DOHH2 (cell line): ENCODE data around the gene EIF2B1.

ENCODE experiments used
- H3F3A ChIP-seq: fragments of 200-600 bp; sonication (generic), shearing (Covaris generic); 2 replicates; pipeline ENCODE4 v1.6.0; 2016; ENCODE audit warnings: antibody characterized with exemption, mild to moderate bottlenecking; ENCODE audit not compliant: control insufficient read depth, insufficient read depth
- H3K27ac ChIP-seq: fragments of 200-600 bp; sonication (generic); 2 replicates; pipeline ENCODE4 v1.5.1; 2014; ENCODE audit warnings: low read depth, mild to moderate bottlenecking, low read length, moderate library complexity
- H3K27me3 ChIP-seq: fragments of 200-600 bp; sonication (generic); 2 replicates; pipeline ENCODE4 v1.6.1; 2014; ENCODE audit warnings: mild to moderate bottlenecking, low read length, mixed read lengths; ENCODE audit not compliant: control insufficient read depth
- H3K36me3 ChIP-seq: fragments of 200-600 bp; sonication (generic); 2 replicates; pipeline ENCODE4 v1.6.1; 2014; ENCODE audit warnings: mild to moderate bottlenecking, low read length, moderate library complexity, mixed read lengths; ENCODE audit not compliant: control insufficient read depth
- H3K4me1 ChIP-seq: fragments of 200-600 bp; sonication (generic); 2 replicates; pipeline ENCODE4 v1.6.1; 2014; ENCODE audit warnings: mild to moderate bottlenecking, low read length, mixed read lengths; ENCODE audit not compliant: control insufficient read depth
- H3K4me2 ChIP-seq: fragments of 200-600 bp; sonication (generic); 2 replicates; pipeline ENCODE4 v1.6.0; 2014; ENCODE audit warnings: mild to moderate bottlenecking, low read length, moderate library complexity
- H3K4me3 ChIP-seq: fragments of 200-600 bp; sonication (generic); 2 replicates; pipeline ENCODE4 v1.5.1; 2014; ENCODE audit warnings: mild to moderate bottlenecking, low read length, mixed read lengths
- H3K79me2 ChIP-seq: fragments of 200-600 bp; sonication (generic); 2 replicates; pipeline ENCODE4 v1.6.1; 2014; ENCODE audit warnings: mild to moderate bottlenecking, low read length, mixed read lengths; ENCODE audit not compliant: control insufficient read depth
- H3K9me2 ChIP-seq: fragments of 200-600 bp; sonication (generic); replicated peaks from 2 replicates; pipeline ENCODE4 v1.6.1; 2014; ENCODE audit warnings: mild to moderate bottlenecking, low read length, mixed read lengths; ENCODE audit not compliant: control insufficient read depth
- H3K9me3 ChIP-seq: fragments of 200-600 bp; sonication (generic); 2 replicates; pipeline ENCODE4 v1.6.1; 2014; ENCODE audit warnings: antibody characterized with exemption, low read length, mixed read lengths; ENCODE audit not compliant: control insufficient read depth, insufficient read depth
- H4K20me1 ChIP-seq: fragments of 200-600 bp; sonication (generic); 2 replicates; pipeline ENCODE4 v1.6.0; 2014; ENCODE audit warnings: low read depth, mild to moderate bottlenecking, antibody characterized with exemption, low read length, moderate library complexity; ENCODE audit not compliant: control insufficient read depth, insufficient read depth
- CTCF ChIP-seq: fragments of 200-600 bp; sonication (generic); IDR thresholded peaks from one replicate; pipeline ENCODE4 v1.5.1; 2014; ENCODE audit warnings: antibody characterized with exemption, mild to moderate bottlenecking, low read depth, low read length; ENCODE audit not compliant: poor library complexity, severe bottlenecking
- EZH2phosphoT487 ChIP-seq: fragments of 200-600 bp; sonication (generic); IDR thresholded peaks from 2 replicates; pipeline ENCODE4 v1.6.1; 2017; ENCODE audit warnings: borderline replicate concordance, mild to moderate bottlenecking, antibody characterized with exemption, low read length, moderate library complexity, mixed read lengths

The EIF2B1 gene

GRCh38 chr12:123576611-123577010 is 56.9 kb downstream of the EIF2B1 start:
- TF ChIP-seq CTCF (no peak), EZH2phosphoT487 (no peak)
- Histone ChIP-seq H3K4me2 (no peak overlapping the region), H3K9me3 (no peaks in the 10 kb centered on the region), H3K4me3 (no peak overlapping the region), H3K4me1 (no peaks in the 10 kb centered on the region), H3K27me3 (no peaks in the 10 kb centered on the region), H3K9me2 (no peaks in the 10 kb centered on the region), H4K20me1 (no peaks in the 10 kb centered on the region), H3F3A (no peaks in the 10 kb centered on the region), H3K36me3 (no peaks in the 10 kb centered on the region), H3K27ac (no peak overlapping the region), H3K79me2 (no peaks in the 10 kb centered on the region)

- Histone ChIP-seq H3K9me3 (no peaks in the 10 kb centered on the region), H3F3A (no peaks in the 10 kb centered on the region), H3K27ac (no peak overlapping the region), H3K9me2 (no peaks in the 10 kb centered on the region), H3K4me2 (no peak overlapping the region), H3K27me3 (peaks cover 3% of the 10 kb centered on the region; the same call in 1 of the 2 replicates), H3K4me1 (no peaks in the 10 kb centered on the region), H3K36me3 (no peaks in the 10 kb centered on the region), H3K79me2 (no peaks in the 10 kb centered on the region), H4K20me1 (no peaks in the 10 kb centered on the region), H3K4me3 (no peak overlapping the region)
- TF ChIP-seq EZH2phosphoT487, result no peak
- no peak for TF ChIP-seq CTCF
Measured at GRCh38 chr12:123573870-123574269, 59.6 kb downstream of the EIF2B1 start.

DNA sequence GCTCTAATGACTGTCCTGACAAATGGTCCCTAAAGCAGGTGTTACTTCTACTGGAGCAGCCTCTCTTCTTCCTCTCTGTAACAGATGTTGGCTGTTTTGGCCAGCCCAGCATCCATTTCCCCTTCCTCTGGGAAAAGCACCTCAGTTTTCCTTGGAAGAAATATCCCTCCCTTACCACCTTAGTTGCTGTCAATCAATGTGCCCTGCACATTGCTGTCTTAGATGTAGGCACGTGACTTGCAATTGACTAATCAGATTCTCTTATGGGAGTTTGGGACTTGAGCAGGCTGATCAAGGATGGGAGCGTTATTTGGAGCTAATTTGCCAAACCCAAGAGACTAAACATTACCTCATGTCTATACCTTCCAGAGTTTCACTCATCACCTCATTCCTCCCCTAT is 61.1 kb downstream of the EIF2B1 start:
- Histone ChIP-seq H3K27ac (no peak overlapping the region), H3K79me2 (no peaks in the 10 kb centered on the region), H3K4me2 (no peak overlapping the region), H3F3A (no peaks in the 10 kb centered on the region), H3K9me2 (no peaks in the 10 kb centered on the region), H3K4me3 (no peak overlapping the region), H3K4me1 (no peaks in the 10 kb centered on the region), H3K9me3 (no peaks in the 10 kb centered on the region), H3K36me3 (no peaks in the 10 kb centered on the region), H4K20me1 (no peaks in the 10 kb centered on the region), H3K27me3 (peaks cover 3% of the 10 kb centered on the region; the same call in 1 of the 2 replicates)
- TF ChIP-seq CTCF, result no peak
- no peak for TF ChIP-seq EZH2phosphoT487

DNA sequence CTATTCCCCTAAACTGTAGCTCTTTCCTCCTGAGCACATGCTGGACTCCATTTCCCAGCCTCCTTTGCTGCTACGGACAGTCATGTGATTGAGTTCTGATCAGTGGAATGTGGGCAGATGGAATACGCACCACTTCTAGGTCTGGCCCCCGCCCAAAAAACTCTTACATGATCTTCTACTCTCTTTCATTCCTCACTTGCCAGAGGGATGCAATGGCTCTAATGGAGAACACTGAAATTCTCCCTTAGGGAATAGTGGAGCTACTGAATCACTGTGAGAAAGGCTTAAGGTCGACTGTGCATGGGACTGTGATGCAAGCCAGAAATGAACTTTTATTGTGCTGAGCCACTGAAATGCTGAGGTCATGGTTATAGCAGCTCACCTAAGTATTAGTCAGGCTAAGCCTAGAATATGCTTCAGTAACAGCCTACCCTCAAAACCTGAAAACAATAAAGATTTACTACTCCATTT is 62.1 kb downstream of the EIF2B1 start:
- Histone ChIP-seq H3K4me3 (no peak overlapping the region), H3K36me3 (no peaks in the 10 kb centered on the region), H3K79me2 (no peaks in the 10 kb centered on the region), H3K9me2 (no peaks in the 10 kb centered on the region), H3K27ac (no peak overlapping the region), H3K4me2 (no peak overlapping the region), H3F3A (no peaks in the 10 kb centered on the region), H3K9me3 (no peaks in the 10 kb centered on the region), H4K20me1 (no peaks in the 10 kb centered on the region), H3K4me1 (no peaks in the 10 kb centered on the region), H3K27me3 (peaks cover 3% of the 10 kb centered on the region; the same call in 1 of the 2 replicates)
- TF ChIP-seq CTCF, result no peak
- TF ChIP-seq EZH2phosphoT487, result no peak
